ENCODE data around the gene STRADA. TPM values are rescaled to one million over a fixed set of nuclear protein-coding genes. Genes with fewer than 3 reads are reported as not detected.

The STRADA gene
- total RNA-seq, 1 donor from 2014 or later, result 30.2 TPM

GRCh38 chr17:63703556-63704258, 37.9 kb downstream of the STRADA start:
- Histone ChIP-seq H3K27ac (no peak overlapping the region), H3K27me3 (no peaks in the 10 kb centered on the region), H3K36me3 (peaks cover 39% of the 10 kb centered on the region), H3K4me3 (no peak overlapping the region), H3K4me1 (peaks cover 24% of the 10 kb centered on the region), H3K9me3 (no peaks in the 10 kb centered on the region)
- ATAC-seq, result no peak
- TF ChIP-seq, protein P1, sequence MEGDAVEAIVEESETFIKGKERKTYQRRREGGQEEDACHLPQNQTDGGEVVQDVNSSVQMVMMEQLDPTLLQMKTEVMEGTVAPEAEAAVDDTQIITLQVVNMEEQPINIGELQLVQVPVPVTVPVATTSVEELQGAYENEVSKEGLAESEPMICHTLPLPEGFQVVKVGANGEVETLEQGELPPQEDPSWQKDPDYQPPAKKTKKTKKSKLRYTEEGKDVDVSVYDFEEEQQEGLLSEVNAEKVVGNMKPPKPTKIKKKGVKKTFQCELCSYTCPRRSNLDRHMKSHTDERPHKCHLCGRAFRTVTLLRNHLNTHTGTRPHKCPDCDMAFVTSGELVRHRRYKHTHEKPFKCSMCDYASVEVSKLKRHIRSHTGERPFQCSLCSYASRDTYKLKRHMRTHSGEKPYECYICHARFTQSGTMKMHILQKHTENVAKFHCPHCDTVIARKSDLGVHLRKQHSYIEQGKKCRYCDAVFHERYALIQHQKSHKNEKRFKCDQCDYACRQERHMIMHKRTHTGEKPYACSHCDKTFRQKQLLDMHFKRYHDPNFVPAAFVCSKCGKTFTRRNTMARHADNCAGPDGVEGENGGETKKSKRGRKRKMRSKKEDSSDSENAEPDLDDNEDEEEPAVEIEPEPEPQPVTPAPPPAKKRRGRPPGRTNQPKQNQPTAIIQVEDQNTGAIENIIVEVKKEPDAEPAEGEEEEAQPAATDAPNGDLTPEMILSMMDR (IDR thresholded peaks at IDR 0.05), result no peak
- DNase-seq, result peak; percentile 34
- intact Hi-C loops (cut with DNase I), result no loop called here

- TF ChIP-seq, protein P1 (IDR thresholded peaks at IDR 0.05), result no peak
- intact Hi-C loops (cut with DNase I), result no loop called here
- H3K4me3 ChIP-seq, result no peak overlapping the region
These were observed 38.6 kb downstream of the STRADA start for GRCh38 chr17:63703029-63703428.

DNA sequence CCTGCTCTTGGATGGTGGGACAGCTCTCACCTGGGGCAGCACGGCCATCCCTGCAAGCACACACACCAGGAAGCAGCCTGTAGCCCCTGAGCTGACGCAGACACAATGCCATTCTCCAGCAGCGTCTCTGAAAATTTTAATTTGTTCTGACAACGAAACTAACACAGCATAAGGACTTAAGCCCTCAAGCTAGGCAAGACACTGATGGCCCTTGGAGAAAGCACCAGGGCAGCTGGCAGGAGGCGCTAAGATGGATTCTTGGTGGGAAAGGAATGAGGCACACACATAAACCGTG, 38.9 kb downstream of the STRADA start:
- Histone ChIP-seq H3K9me3 (no peaks in the 10 kb centered on the region), H3K4me3 (no peak overlapping the region), H3K36me3 (peaks cover 35% of the 10 kb centered on the region), H3K4me1 (peaks cover 28% of the 10 kb centered on the region), H3K27ac (no peak overlapping the region), H3K27me3 (no peaks in the 10 kb centered on the region)
- DNase-seq, result peak; percentile 32
- intact Hi-C loops (cut with DNase I), result no loop called here
- no peak for ATAC-seq
- TF ChIP-seq, protein P1 (IDR thresholded peaks at IDR 0.05), result no peak

More at GRCh38 chr17:63703029-63703428, 38.6 kb downstream of the STRADA start:
- Histone ChIP-seq H3K27ac (no peak overlapping the region), H3K9me3 (no peaks in the 10 kb centered on the region), H3K27me3 (no peaks in the 10 kb centered on the region), H3K4me1 (peaks cover 28% of the 10 kb centered on the region), H3K36me3 (peaks cover 35% of the 10 kb centered on the region)
- DNase-seq, result no peak
- no peak for ATAC-seq

- no peaks in the 10 kb centered on the region for H3K9me3 ChIP-seq
- H3K4me1 ChIP-seq, result peaks cover 28% of the 10 kb centered on the region
- intact Hi-C loops (cut with DNase I), result no loop called here
- ATAC-seq (peak; percentile 13), DNase-seq (peak; percentile 72)
- no peaks in the 10 kb centered on the region for H3K27me3 ChIP-seq
- H3K27ac ChIP-seq, result peak overlapping the region; percentile 76
- peaks cover 35% of the 10 kb centered on the region for H3K36me3 ChIP-seq
- H3K4me3 ChIP-seq, result peak overlapping the region; percentile 32
- TF ChIP-seq, protein P1 (IDR thresholded peaks at IDR 0.05), result no peak
These were observed 39.5 kb downstream of the STRADA start for GRCh38 chr17:63701868-63702720.

- Histone ChIP-seq H3K27ac (peak overlapping the region; percentile 76), H3K27me3 (no peaks in the 10 kb centered on the region), H3K9me3 (no peaks in the 10 kb centered on the region), H3K36me3 (peaks cover 30% of the 10 kb centered on the region), H3K4me3 (peak overlapping the region; percentile 57), H3K4me1 (peaks cover 33% of the 10 kb centered on the region)
- intact Hi-C loops (cut with DNase I), result no loop called here
- TF ChIP-seq, protein P1 (IDR thresholded peaks at IDR 0.05), result no peak
- no peak for DNase-seq
- no peak for ATAC-seq
These were observed 40.2 kb downstream of the STRADA start for GRCh38 chr17:63701456-63701820.
